GM18505 (cell line): ENCODE results near the gene RAB40C.

Experiments
- ATAC-seq: cut with Tn5 transposase; IDR thresholded peaks from one replicate; pipeline ENCODE4 v1.9.1; 2021; ENCODE audit not compliant: unreplicated experiment
- POLR2A ChIP-seq: IDR thresholded peaks from 4 replicates; pipeline ENCODE4 v1.6.1; 2011; ENCODE audit warnings: borderline replicate concordance; ENCODE audit not compliant: insufficient read depth, insufficient read length; ENCODE audit errors: extremely low read depth

The RAB40C gene

DNA sequence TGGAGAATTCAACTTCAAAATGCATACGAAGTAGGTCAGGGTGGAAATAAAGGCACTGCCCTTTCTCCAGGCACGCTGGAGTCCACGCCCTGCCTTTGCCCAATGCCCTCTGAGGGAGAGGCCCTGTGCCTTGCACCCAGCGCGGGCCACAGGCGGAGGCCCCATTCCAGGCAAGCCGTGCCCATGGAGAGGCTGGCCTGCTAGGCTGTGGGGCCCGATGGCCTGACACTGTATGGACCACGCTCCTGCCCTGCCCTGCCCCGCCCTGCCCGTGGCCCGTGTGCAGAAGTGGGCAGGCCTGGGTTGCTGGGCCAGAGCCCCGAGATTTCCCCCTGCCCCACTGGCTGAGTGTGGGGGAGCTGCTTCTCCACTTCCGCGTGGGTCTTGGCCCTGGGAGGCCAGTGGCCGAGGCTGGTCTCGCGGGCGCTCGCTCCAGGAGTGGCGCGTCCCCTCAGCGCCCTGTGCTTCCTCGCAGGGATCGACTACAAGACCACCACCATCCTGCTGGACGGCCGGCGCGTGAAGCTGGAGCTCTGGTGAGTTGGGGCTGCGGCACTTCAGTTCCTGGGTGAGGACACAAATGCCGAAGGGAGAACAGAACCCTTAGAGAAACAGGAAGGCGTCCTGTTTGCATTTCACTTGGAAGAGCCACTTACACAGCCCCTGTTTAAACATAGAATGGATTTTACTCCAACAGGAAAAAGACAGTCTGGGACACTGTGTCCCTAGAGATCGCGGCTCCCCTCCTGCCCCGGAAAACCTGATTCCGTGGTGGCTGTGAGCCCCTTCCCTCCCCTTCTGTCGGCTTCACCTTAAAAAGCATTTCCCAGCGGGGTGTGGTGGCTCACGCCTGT, 27.1 kb downstream of the RAB40C start:
- no peak for TF ChIP-seq POLR2A
- ATAC-seq: no peak

DNA sequence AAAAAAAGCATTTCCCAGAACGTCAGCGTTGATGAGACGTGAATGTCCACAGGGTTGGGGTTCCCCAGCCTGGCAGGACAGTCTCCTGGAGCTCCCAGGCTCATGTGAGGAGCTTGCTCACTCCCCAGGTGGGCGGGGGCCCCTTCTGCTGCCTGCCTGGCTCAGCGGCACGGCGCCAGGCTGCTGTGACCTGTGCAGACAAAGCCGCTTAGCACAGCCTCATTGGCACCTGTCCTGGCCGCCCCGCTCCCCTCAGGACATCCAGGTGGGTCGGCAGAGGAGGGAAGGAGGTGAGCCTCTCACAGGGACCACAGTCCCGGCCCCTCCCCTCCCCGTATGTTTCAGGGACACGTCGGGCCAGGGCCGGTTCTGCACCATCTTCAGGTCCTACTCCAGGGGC, 28.0 kb downstream of the RAB40C start:
- TF ChIP-seq POLR2A: no peak
- no peak for ATAC-seq

DNA sequence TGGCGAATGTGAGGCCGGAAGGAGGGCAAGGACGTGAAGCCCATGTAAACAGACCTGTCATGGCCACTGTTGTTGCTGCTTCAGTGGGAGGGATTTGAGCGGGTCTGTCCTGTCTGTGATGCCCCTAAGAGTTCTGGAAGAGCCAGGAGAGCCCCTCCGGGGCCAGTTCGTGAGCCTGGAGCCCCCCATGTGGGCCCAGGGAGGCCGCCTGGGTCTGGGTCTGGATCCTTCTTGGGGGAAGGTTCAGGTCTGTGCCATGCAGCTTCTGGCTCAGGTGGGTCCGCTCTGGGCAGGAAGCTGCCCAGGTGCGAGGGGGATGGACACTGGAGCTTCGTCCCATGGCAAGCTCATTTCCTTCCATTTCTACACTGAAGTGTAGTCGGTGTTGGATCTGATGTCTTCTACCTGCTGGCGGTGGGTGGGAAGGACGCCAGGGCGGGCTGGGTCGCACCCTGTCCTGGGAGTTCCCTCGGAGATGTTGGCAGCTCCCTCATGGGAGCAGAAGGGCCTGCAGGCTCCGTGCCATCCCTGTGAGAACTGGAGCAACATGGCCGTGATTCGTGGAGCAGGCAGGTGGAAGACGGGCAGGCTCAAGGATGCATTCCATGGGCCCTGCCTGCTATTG, 29.7 kb downstream of the RAB40C start:
- no peak for ATAC-seq

DNA sequence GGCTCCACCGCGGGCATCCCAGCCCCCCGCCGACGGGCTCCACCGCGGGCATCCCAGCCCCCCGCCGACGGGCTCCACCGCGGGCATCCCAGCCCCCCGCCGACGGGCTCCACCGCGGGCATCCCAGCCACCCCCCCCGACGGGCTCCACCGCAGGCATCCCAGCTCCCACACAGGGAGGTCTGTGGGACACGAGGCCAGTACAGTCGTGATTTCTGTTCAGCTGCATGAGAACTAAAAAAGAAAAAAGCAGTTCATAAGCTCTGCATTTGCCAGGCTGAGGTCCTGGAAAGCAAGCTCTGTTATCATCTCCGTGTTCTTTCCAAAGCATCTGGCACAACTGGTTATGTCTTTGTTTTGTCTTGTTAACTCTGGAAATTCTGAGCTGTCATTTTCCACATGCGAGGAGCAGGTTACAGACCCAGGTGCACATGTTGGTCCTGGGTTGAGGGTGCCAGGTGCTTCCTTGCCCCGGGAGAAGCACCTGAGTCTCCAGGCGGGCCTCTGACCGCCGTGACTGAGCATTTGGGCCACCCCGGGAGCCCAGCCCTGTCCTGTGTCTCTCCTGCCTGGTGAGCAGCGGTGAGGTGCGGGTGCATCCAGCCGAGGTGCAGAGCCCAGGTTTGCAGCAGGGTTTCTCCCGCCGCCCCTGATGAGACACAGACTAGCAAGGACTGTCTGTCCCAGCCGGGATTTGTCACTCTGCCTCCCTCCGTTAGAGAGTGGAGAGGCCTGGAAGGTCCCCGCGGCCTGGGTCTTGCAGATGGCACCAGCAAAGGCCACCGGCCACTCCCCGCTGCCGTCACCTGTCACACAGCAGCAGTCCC, 31.0 kb downstream of the RAB40C start:
- ATAC-seq: no peak
- no peak for TF ChIP-seq POLR2A

More for the DNA sequence above, 29.7 kb downstream of the RAB40C start:
- no peak for TF ChIP-seq POLR2A

DNA sequence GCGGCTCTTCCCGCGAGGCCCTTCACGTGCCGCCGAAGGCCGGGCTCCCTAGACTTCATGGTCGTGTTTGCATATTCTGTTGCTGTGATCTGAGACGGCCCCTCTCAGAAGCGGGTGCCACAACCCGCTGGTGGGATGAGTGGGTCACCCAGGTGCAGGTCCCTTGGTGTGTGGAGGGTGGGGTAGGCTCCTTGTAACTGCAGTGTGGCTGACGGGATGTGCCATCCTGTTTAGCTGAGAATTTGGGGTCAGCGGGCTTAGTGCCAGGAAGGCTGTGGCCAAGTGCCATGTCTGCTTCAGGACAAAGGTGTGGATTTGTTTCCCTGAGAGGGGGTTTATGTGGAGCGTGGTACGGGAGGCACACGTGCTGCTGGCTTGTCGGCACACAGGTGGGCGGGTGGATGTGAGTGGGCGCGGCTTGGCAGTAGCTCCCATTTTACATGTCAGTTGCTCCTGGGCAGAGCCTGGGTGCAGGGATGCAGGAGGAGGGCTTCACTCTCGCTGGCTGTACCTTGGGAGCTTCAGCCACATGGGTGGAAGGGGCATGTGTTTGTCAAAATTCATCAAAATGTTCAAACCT, 31.8 kb downstream of the RAB40C start:
- no peak for TF ChIP-seq POLR2A
- ATAC-seq: no peak

DNA sequence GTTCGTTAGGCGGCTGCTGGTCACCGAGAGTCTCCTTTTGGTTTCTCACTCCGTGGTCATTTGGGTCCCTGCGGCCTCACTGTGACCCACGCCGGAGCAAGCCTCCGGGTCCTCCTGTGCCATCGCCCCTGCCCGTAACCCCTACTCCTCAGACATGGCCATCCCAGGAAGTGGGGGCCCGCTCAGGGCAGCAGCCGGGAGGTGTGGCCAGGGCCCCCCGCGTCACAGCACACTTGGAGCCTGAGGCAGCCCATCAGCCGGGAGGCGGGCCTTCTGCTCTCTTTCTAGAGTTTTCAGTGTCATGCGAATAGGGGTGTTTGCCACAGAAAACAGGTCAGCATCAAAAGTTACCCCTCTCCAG, 33.0 kb downstream of the RAB40C start:
- TF ChIP-seq POLR2A: no peak
- no peak for ATAC-seq

DNA sequence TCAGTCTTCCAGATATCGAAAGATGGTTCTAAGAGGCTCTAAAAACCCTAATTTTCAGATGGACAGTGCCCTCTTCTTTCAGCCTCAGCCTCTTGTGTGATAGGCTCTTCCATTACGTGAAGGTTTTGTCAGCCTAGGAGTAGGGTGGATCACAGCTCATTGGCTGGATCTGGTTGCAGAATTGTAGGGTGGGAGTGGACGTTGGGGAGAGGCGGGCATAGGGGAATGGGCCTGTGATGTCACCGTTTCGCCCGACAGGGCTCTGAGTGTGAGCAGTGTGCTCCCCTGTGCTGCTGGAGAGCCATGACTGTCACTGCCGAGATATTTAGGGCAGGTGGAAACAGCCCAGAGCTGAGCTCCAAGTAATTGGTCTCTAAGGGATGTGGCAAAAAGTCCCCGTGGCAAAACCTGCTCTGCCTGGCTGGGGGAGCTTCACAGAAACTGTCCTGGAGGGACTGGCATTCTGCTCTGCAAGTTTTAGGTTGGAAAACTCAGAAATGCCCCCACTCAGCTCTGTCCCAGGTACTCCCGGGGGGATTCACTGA, 34.7 kb downstream of the RAB40C start:
- ATAC-seq: no peak
- TF ChIP-seq POLR2A: no peak

DNA sequence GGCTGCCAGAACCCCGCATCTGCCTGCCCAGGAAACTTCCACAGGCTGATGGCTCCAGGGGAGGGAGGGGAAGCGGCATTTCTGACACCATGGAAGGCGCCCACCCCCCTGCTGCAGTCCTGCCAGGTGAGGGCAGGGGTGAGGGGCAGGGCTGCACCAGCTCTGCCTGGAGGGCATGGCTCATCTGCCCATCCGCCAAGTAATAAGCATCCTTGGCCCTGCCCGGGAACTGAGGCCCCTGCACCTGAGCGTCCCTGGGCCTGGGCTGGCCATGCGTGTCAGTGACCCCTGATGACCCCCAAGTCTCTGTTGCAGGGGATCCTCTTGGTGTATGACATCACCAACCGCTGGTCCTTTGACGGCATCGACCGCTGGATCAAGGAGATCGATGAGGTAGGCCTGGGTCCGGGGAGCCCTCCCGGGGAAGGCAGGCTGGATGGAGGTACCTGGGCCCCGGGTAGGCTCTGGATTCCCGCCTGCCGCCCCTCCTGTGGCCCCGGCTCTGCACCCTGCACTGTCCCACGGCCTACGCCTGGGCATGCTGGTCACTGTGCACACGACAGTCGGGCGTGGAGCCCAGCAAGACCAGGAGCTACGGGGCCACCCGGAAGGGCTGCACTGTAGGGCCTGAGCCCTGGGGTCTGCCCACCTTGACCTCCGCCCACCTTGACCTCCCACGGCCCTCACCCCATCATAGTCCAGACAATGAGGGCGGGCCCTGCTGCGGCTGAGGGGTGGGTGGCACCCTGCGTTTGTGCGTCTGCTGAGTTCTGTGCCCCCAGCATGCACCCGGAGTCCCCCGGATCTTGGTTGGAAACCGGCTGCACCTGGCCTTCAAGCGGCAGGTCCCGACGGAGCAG, 35.5 kb downstream of the RAB40C start:
- ATAC-seq: no peak

DNA sequence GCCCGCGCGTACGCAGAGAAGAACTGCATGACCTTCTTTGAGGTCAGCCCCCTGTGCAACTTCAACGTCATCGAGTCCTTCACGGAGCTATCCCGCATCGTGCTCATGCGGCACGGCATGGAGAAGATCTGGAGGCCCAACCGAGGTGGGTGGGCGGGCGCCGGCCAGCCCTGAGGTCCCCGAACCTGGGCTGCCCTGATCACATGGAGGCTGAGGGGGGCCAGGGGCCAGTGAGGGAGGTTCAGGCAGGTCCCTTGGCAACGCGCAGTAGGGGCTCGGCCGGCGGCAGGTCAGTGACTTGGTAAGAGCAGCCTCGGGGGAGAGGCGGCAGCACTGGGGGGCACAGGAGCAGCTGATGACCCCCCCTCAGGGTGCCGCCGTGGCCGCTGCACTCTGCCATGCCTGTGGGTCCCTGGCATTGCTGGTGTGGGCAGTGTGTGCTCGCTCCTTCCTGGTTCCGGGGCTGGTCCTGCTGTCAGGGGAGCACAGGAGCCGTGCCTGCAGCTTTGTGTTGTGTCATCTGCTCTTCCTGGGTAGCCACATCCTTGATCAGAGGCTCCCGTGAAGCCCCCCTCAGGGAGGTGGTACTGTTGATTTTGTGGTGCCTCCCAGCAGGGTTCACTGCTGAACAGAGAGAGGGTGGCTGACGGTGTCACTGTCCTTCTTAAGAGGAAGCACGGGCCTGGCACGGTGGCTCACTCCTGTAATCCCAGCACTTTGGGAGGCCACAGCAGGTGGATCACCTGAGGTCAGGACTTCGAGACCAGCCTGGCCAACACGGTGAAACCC, 36.3 kb downstream of the RAB40C start:
- ATAC-seq: no peak
- TF ChIP-seq POLR2A: no peak

More for the DNA sequence above, 35.5 kb downstream of the RAB40C start:
- TF ChIP-seq POLR2A: no peak

DNA sequence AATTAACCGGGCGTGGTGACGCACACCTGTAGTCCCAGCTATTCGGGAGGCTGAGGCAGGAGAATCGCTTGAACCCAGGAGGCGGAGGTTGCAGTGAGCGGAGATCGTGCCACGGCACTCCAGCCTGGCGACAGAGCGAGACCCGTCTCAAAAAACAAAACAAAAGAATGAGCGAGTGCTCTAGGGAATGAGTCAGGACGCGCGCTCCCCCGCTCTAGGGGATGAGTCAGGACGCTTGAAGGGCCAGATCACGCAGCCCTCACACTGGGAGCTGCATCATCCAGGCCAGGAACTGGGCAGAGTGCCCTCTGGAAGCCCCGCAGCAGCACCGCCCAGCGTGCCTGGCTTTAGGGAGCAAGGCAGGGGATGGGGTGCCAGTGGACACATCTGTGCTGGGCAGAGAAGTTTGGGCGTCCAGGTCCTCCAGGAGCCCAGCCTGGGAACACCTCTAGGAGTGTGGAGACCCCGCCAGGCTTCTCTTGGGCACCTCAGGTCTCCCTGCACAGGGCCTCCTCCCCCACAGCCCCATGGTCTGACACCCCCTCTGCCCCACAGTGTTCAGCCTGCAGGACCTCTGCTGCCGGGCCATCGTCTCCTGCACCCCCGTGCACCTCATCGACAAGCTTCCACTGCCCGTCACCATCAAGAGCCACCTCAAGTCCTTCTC, 37.1 kb downstream of the RAB40C start:
- no peak for ATAC-seq
- TF ChIP-seq POLR2A: no peak

DNA sequence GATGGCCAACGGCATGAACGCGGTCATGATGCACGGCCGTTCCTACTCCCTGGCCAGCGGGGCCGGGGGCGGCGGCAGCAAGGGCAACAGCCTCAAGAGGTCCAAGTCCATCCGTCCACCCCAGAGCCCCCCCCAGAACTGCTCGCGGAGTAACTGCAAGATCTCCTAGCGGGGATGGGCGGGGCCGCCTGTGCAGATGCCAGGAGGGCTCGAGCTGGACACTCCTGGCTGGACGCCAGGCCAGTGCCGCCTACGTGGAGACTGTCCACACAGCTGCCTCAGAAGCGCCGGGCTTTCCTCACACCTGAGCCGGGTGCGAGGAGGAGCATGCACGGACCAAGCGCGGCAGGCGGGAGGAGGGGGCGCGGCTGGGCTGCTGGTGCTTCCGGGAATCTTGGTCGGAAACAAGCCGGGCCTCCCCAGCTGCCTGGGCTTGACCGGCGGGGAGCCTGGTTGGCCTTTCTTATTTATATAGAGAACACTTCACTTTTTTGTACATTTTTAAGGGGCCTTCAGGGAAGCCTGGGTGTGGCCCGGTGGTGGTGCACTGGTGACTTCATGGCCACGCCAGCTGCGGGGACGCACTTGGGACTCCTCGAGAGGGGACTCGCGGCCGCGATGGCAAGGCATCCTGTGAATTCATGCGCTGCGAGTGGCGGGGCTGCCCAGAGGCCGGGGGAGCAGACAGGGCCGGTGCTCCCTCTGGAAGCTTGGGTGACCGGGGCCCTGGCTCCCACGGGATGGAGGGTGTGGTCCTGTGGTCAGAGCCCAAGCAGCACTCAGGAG, 37.8 kb downstream of the RAB40C start:
- TF ChIP-seq POLR2A: no peak
- no peak for ATAC-seq
